Tibial artery (tissue), 4 donors: Measurements from ENCODE around the gene DCST1.

Source experiments
- DNase-seq, 2 donors: peaks; one replicate each; pipeline ENCODE4 v3.0.0-alpha.2; 2019
- H3K27ac ChIP-seq, 2 donors: fragments of 200-600 bp; sonication (generic) in 1 of 2; 1 replicate in 1 of 2; 2 replicates in 1 of 2; pipeline ENCODE4 v1.5.1; 2018 to 2019; ENCODE audit warnings: mild to moderate bottlenecking in 1 of 2
- H3K27me3 ChIP-seq, 2 donors: fragments of 200-600 bp; sonication (generic) in 1 of 2; one replicate each; pipeline versions ENCODE4 v1.5.1 to v1.6.0; 2016 to 2019
- H3K36me3 ChIP-seq, 3 donors: fragments of 200-600 bp; sonication (generic) in 2 of 3; one replicate each; pipeline ENCODE4 v1.5.1; 2016 to 2019; ENCODE audit warnings: mild to moderate bottlenecking in 2 of 3
- H3K4me1 ChIP-seq, 4 donors: fragments of 200-600 bp; sonication (generic) in 2 of 4; 1 replicate in 3 of 4; 2 replicates in 1 of 4; pipeline ENCODE4 v1.5.1; 2016 to 2019
- H3K4me3 ChIP-seq, 2 donors: fragments of 200-600 bp; sonication (generic) in 1 of 2; 1 replicate in 1 of 2; 2 replicates in 1 of 2; pipeline ENCODE4 v1.5.1; 2018 to 2019; ENCODE audit warnings: mild to moderate bottlenecking in 2 of 2
- H3K9me3 ChIP-seq, 3 donors: fragments of 200-600 bp; sonication (generic) in 1 of 3; one replicate each; pipeline ENCODE4 v1.5.1; 2016 to 2019
- CTCF ChIP-seq, 2 experiments: fragments of 200-600 bp in 1 of 2; fragments of 450-650 bp in 1 of 2; IDR thresholded peaks; one replicate each; pipeline ENCODE4 v1.5.1; 2017 to 2019; ENCODE audit warnings: antibody characterized with exemption in 2 of 2, mild to moderate bottlenecking in 1 of 2, moderate library complexity in 1 of 2
- intact Hi-C: fragments of 100-400 bp; cut with DNase I; formaldehyde crosslinking; loops from one replicate; pipeline ENCODE4 v1.15.0; 2023; ENCODE audit warnings: low total_unique reads

The DCST1 gene

GRCh38 chr1:155077758-155078445, 44.3 kb downstream of the DCST1 start:
- DNase-seq = no peak
- Histone ChIP-seq H3K4me1 (peaks cover 0 to 53% (median 43%) of the 10 kb centered on the region in 4 donors), H3K9me3 (no peaks in the 10 kb centered on the region), H3K27ac (no peak overlapping the region), H3K4me3 (no peak overlapping the region), H3K27me3 (peaks cover 9 to 41% of the 10 kb centered on the region in 2 donors), H3K36me3 (no peaks in the 10 kb centered on the region)
- intact Hi-C loops = no loop called here
- no peak for TF ChIP-seq CTCF (IDR thresholded peaks at IDR 0.05)

DNA sequence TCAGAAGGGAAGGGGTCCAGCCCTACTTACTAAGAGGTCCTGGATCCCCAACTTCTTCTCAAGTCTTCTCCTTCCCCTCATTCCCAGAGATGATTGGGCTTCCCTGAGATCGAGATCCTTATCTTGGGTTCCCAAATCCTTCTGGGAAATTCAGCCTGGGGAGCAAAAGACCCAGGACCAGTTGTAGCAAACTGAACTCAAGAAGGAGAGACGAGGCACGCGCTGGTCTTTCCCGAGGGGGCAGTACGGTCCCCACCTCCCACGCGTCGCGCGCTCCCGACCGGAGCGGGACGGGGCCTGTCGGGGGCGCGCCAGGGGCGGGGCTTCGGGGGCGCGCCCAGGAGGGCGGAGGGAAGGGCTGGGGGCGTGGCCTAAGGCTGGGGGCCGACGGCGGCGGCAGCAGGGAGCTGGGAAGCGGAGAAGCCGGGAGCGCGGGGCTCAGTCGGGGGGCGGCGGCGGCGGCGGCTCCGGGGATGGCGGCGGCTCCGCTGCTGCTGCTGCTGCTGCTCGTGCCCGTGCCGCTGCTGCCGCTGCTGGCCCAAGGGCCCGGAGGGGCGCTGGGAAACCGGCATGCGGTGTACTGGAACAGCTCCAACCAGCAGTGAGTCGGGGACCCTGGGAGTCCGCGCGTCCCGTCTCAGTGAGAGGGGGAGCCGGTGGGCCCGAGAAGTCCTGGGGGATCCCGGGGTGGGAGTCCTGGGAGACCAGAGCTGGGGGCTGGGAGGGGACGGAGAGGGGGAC, 45.0 kb downstream of the DCST1 start, which contains the start of gene EFNA3:
EFNA3 (plus strand) TSS at position 369 of the 741 bp plus-strand sequence; CDS start at position 474, 105 bp downstream.
- peak in 1 of 2 donors; percentile 81 for DNase-seq
- H3K27ac ChIP-seq = no peak within 1 kb of the TSS
- intact Hi-C loops = no loop called here
- peaks cover 9 to 48% of the 10 kb centered on the region in 2 donors for H3K27me3 ChIP-seq
- no peaks in the 10 kb centered on the region for H3K9me3 ChIP-seq
- H3K36me3 ChIP-seq = no peaks in the 10 kb centered on the region
- peaks cover 0 to 61% (median 44%) of the 10 kb centered on the region in 4 donors for H3K4me1 ChIP-seq
- TF ChIP-seq CTCF (IDR thresholded peaks at IDR 0.05) = no peak
- peak within 1 kb of the TSS; percentile 41 to 56 for H3K4me3 ChIP-seq

DNA sequence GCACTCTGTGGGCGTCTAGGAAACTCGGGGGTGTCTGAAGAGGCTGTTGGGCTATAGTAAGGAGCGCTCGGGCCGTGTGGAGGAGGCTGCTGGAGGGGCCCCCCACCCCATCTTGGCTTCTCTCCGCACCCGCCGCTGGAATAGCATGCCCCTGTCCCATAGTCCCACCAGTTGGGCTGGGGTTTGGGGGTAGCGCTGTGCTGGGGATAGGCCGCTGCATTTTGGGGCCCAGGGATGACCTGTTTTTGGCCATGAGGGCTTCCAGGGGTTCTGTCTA, 45.5 kb downstream of the DCST1 start:
- H3K4me1 ChIP-seq = peaks cover 0 to 66% (median 45%) of the 10 kb centered on the region in 4 donors
- TF ChIP-seq CTCF (IDR thresholded peaks at IDR 0.05) = no peak
- H3K9me3 ChIP-seq = no peaks in the 10 kb centered on the region
- DNase-seq = no peak
- H3K4me3 ChIP-seq = peak overlapping the region; percentile 41 to 56
- H3K36me3 ChIP-seq = no peaks in the 10 kb centered on the region
- intact Hi-C loops = no loop called here
- H3K27me3 ChIP-seq = peaks cover 9 to 54% of the 10 kb centered on the region in 2 donors
- H3K27ac ChIP-seq = no peak overlapping the region

DNA sequence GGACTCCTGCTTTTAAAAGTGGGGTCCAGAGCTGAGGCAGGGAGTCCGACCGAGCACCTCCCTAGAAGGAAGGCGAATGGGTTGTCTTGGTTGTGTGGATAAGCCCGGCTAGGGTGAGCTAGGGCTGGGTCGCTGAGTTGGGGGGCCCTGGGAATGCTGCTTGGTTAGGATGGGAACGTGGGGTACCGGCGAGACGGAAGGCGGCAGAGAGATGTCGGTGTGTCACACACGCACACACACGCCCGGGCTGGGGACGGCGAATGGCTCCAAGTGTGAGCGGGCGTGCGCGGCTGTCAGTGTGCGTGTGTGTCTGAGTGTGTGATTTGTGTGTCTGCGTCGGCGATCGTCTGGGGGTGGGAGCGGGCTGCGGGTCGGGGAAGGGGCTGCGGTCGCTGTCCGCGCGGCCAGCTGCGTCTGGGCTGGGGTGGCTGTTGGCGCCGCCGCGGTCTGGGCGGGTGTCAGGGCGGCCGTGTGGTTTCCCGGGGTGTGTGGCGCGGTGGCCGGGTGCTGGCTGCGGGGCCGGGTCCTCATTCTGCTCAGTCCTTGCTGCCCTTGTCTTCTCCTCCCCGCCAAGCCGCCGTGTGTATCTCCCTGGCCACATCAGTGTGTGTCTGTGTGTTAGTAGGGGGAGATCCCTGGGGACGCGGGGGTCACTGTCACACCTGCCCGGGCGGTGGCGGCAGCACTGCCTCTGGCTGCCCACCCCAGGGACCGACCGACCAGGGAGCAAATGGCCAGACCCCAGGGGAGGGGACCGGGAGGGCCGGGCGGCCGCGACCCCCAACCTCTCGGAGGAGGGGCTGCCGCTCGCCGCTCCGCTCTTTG, 46.1 kb downstream of the DCST1 start:
- TF ChIP-seq CTCF (IDR thresholded peaks at IDR 0.05) = no peak
- no peak for DNase-seq
- H3K4me1 ChIP-seq = peaks cover 0 to 71% (median 50%) of the 10 kb centered on the region in 4 donors
- H3K27ac ChIP-seq = no peak overlapping the region
- H3K4me3 ChIP-seq = peak overlapping the region in 1 of 2 donors; percentile 56
- intact Hi-C loops = no loop called here
- H3K9me3 ChIP-seq = no peaks in the 10 kb centered on the region
- H3K36me3 ChIP-seq = no peaks in the 10 kb centered on the region
- peaks cover 9 to 57% of the 10 kb centered on the region in 2 donors for H3K27me3 ChIP-seq

GRCh38 chr1:155080312-155081228, 46.9 kb downstream of the DCST1 start:
- H3K4me1 ChIP-seq = peaks cover 0 to 74% (median 51%) of the 10 kb centered on the region in 4 donors
- peak overlapping the region in 1 of 2 donors; percentile 56 for H3K4me3 ChIP-seq
- no peak for DNase-seq
- intact Hi-C loops = no loop called here
- peaks cover 9 to 57% of the 10 kb centered on the region in 2 donors for H3K27me3 ChIP-seq
- no peaks in the 10 kb centered on the region for H3K36me3 ChIP-seq
- TF ChIP-seq CTCF (IDR thresholded peaks at IDR 0.05) = no peak
- no peak overlapping the region for H3K27ac ChIP-seq
- H3K9me3 ChIP-seq = no peaks in the 10 kb centered on the region
